ENCODE measurements around the gene COX7B2.

- TF ChIP-seq CTCF (IDR thresholded peaks at IDR 0.05; ENCODE audit: insufficient read depth, low read length, poor library complexity, severe bottlenecking) (no peak), EZH2phosphoT487 (conservative IDR thresholded peaks at IDR 0.05; ENCODE audit: low read length) (no peak)
Measured at GRCh38 chr4:46793036-46793435, 116.0 kb downstream of the COX7B2 start.

Measured in SU-DHL-6 (cell line).